T-helper 17 cell (primary cell): ENCODE results near the gene C6orf89. TPM values are rescaled to one million over a fixed set of nuclear protein-coding genes. Genes with fewer than 3 reads are reported as not detected.

ENCODE experiments used
- total RNA-seq, 4 donors: library from RNA in 2 of 4; stranded (reverse) in 2 of 4; gene quantifications; one replicate each; pipeline ENCODE4 v1.2.3 and lab custom pipeline; 2022 to 2026

Gene C6orf89
- total RNA-seq, 2 donors from 2014 or later, result 30.9 to 36.4 TPM

Other genes with a start within 250 kb of the C6orf89 start
- gene CDKN1A, start 207.2 kb upstream of the C6orf89 start, total RNA-seq, result 100 to 1,000 TPM; 180 to 255 TPM
- under 1 TPM; 0.21 to 0.77 TPM for gene RAB44, start 188.1 kb upstream of the C6orf89 start, total RNA-seq
- gene CPNE5, start 46.5 kb upstream of the C6orf89 start, total RNA-seq, result 10 to 100 TPM in 1 of 2 donors, 1 to 10 TPM in 1; 5.5 to 16.0 TPM
- gene PPIL1, start 11.1 kb upstream of the C6orf89 start, total RNA-seq, result 1 to 10 TPM; 3.8 to 4.5 TPM
- gene PI16, start 68.8 kb downstream of the C6orf89 start, total RNA-seq, result 10 to 100 TPM; 14.5 to 28.5 TPM
- gene MTCH1, start 100.2 kb downstream of the C6orf89 start, total RNA-seq, result 100 to 1,000 TPM; 194 to 202 TPM
- 10 to 100 TPM in 1 of 2 donors, 1 to 10 TPM in 1; 1.7 to 12.6 TPM for gene FGD2, start 119.7 kb downstream of the C6orf89 start, total RNA-seq